HG02623 (cell line): ENCODE measurements around the gene PSMB10.
A peak's percentile ranks its signal among the peaks of the same experiment; 100 is the strongest.
"Not testable (repeated sequence)": the region's sequence is repeated elsewhere in the genome, so short reads cannot be mapped to it uniquely, and the experiment has no call there.

Experiments used
- ATAC-seq: cut with Tn5 transposase; IDR thresholded peaks from one replicate; pipeline ENCODE4 v1.9.1; 2021; ENCODE audit warnings: moderate library complexity; ENCODE audit not compliant: unreplicated experiment

Gene PSMB10

GRCh38 chr16:67936124-67936879 is at the start of gene PSMB10:
Gene PSMB10, minus strand, starts transcription at chr16:67936850. Its CDS starts 101 bp downstream, at chr16:67936749.
- no peak for ATAC-seq

- ATAC-seq = no peak
These were observed 45.5 kb upstream of the PSMB10 start for GRCh38 chr16:67982011-67982696.

GRCh38 chr16:67979955-67980678 is 43.5 kb upstream of the PSMB10 start, which contains the start of gene DPEP3:
Gene DPEP3, minus strand, starts transcription at chr16:67980499. Its CDS starts 119 bp downstream, at chr16:67980380.
- no peak for ATAC-seq

- ATAC-seq = no peak
These were observed 41.0 kb upstream of the PSMB10 start for GRCh38 chr16:67977469-67978227.

GRCh38 chr16:67977005-67977404 is 40.4 kb upstream of the PSMB10 start:
- ATAC-seq = no peak

- ATAC-seq = no peak
These were observed 39.6 kb upstream of the PSMB10 start for GRCh38 chr16:67976205-67976604.

DNA sequence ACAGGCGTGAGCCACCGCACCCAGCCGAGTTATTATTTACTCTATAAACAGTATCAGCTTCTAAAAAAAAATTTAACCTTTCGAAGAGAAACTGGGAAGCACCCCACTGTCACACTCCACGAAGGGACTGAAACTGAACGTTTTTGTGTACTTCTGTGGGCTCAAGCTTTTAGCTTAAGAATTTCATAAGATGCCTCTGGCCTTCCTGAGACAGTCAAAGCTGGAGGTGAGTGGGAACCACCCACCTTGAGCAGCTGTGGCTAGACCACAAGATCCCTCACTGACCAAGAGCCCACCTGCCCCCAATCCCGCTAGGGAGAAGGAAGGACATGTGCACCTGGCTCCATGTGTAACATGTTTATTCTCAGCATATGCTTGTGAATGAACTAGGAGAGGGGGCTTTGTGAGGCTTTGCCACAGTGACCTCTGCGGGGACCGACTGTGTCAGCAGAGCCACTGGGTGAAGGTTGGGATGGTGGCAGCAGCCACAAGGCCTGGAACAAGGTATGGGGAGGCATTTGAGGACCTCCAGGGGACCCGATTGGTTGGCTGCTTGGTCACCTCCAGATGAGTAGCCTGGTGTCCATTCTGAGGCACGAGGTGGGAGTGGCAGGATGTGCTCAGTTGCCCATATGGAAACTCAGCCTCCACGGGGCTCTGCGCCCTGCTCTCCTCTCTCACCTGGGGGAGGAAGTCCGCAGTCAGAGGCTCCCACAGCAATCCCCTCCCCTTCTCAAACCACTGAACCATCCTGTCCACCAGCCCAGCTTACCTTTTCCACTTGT is 38.9 kb upstream of the PSMB10 start:
- ATAC-seq = no peak

- not testable (repeated sequence) for ATAC-seq
These were observed 35.6 kb upstream of the PSMB10 start for GRCh38 chr16:67972285-67972684.

DNA sequence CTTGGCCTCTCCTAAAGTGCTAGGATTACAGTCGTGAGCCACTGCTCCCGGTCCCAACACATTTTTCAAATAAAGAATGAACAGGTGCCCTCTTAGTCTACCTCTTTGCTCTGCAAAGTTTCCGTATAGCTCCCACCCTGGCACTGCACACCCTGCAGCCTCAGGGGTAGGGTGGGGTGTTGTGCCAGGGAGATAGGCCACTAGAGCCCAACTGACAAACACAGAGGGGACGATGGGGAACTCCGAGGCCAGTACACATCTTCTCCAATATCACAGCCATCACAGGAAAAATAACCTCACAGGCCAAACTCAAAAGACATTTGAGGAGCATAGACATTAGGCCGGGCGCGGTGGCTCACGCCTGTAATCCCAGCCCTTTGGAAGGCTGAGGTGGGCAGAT is 34.5 kb upstream of the PSMB10 start:
- ATAC-seq = no peak

- no peak for ATAC-seq
These were observed 32.8 kb upstream of the PSMB10 start for GRCh38 chr16:67969254-67970039.

- ATAC-seq = peak; percentile 65
These were observed 32.0 kb upstream of the PSMB10 start, which contains the start of gene SLC12A4 for GRCh38 chr16:67968400-67969253. Gene SLC12A4, minus strand, starts transcription at chr16:67968637. Its CDS starts 84 bp downstream, at chr16:67968553.

GRCh38 chr16:67967958-67968399 is 31.3 kb upstream of the PSMB10 start:
- peak; percentile 14 for ATAC-seq

DNA sequence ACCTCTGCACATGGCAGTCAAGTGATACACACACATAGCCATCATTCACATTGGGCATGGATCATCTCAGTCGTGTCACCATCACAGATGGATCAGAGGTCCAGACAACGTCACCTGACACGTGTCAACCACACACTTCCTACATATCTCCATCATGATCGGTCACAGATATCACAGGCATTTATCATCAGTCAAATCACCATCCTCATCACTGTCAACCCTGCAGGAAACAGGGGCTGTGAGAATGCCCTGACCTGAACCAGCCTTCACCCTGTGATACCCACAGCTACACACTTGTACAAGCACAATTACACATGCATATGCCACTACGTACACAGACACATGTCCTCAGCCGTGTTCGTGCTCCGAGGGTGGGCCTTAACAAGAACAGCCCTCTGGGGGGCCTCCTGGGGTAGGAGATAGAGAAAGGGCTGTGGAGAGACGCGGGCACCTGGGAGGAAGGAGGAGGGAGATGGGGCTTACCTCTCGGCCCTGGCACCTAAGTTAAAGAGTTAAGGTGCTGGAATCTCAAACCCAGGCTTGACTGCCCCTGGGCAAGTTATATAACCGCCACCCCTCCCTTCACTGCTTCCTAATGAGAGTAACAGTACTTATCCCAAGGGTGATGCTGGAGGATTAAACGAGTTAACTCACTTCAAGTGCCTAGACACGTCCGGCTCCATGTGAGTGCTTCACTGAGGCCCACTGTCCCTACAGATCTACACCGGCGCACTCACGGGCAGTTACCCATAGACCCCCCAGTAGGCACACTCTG is 30.7 kb upstream of the PSMB10 start:
- no peak for ATAC-seq

DNA sequence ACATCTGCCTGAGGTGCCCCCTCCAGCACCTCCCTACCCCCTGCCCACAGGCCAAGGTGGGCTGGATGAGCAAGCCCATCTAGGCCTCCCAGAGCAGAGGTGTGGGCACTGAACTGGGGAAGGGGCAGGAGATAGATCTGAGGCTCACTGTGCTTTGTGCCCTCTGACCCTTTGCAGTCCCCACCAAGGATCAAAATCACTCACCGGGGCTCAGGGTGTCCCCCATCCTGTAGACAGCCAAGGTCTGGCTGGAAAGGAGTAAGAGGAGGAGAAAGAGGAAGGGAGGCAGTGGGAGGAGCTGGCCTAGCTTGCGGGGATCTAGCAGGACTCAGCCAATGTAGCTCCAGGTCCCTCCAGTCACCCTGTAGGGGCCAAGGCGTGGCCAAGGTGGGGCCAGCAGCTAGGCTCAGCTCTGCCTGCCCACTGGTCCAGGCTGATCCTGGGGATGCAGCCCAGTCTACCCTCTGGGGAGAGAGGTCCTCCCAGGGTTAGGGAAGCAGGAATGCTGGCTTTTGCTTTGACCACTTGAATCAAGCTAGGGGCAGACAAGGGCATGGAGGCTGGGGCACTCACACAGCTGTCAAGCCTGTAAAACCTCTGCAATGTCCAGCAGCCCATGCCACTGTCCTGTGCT is 30.0 kb upstream of the PSMB10 start:
- ATAC-seq = no peak

DNA sequence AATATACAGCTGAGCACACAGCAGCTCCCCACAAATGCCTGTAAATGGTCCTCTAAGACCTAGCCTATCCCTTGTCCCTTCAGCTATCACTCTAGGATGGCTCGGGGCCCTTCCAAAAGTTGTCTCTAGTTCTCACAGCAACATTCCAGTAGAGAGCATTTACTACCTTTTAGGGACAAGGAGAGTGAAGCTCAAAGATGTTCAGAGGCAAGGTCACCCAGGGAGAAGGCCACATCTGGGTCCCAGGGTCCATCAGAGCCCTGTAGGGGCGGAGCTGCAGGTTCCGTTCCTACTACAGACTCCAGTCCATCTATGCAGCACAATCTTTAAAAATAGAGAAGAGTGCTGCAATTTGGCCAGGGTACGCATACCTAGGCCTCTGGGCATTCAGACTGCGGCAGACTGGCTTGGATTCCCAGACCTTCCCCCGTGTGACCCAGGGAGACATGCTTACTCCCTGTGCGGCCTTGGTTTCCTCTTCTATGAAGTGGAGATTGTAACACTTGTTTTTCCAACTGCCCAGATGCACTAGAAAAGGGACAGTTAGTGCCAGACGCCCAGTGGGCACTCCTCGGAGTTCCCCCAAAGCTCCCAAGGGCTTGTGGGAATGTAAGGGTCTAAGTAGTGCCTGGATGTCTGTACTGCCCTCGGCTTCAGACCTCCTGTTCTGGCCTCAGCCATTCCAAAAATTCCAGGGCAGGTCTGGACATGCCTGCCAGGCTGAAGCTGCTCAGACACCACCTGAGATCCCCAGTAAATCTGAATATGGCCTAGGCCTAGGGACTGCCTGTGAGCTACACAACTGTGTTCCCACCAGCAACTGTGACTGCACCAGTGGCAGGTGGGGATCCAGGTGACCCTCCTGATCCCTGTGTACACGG is 29.3 kb upstream of the PSMB10 start:
- ATAC-seq = no peak
